ENCODE data around the gene STOX2. TPM values are rescaled to one million over a fixed set of nuclear protein-coding genes. Genes with fewer than 3 reads are reported as not detected.

Gene STOX2, protein sequence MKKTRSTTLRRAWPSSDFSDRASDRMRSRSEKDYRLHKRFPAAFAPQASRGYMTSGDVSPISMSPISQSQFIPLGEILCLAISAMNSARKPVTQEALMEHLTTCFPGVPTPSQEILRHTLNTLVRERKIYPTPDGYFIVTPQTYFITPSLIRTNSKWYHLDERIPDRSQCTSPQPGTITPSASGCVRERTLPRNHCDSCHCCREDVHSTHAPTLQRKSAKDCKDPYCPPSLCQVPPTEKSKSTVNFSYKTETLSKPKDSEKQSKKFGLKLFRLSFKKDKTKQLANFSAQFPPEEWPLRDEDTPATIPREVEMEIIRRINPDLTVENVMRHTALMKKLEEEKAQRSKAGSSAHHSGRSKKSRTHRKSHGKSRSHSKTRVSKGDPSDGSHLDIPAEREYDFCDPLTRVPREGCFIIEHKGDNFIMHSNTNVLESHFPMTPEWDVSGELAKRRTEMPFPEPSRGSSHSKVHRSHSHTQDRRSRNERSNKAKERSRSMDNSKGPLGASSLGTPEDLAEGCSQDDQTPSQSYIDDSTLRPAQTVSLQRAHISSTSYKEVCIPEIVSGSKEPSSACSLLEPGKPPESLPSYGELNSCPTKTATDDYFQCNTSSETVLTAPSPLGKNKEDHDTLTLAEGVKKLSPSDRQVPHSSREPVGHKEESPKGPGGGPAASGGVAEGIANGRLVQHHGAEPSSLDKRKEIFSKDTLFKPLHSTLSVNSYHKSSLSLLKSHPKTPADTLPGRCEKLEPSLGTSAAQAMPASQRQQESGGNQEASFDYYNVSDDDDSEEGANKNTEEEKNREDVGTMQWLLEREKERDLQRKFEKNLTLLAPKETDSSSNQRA (N-terminal part only)
- total RNA-seq: 4.4 and 5.5 TPM in 2 replicates

DNA sequence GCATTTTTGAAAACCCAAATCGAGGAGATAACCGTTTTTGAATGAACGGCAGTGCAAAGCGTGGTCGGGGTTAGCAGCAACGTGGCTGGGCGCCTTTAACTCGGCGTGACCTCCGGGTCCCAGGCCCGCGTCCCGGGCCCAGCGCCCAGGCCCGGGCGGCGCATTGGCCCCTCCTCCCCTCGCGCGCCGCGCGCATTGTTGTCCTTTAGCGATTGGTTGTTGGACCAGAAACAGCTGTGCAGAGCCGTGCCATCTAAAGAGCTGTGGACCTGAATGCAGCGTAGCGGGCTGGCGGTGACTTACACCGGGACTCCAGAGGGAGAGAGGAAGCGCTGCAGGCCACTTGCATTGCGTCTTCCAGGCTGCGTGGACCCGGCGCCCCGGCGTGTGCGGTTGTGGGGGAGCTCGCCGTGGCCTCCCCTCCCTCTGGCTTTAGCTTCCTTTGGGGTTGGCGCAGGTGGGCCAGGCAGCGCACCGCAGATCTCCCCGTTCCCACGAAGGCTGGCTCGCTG is at the start of gene STOX2:
Gene STOX2 (plus strand): TSS at position 227 of the 512 bp plus-strand sequence. CDS start 1,484 bp downstream, outside the sequence.
- DNase-seq (ENCODE audit: low read depth): peak; percentile 19
- TF ChIP-seq, protein P1, sequence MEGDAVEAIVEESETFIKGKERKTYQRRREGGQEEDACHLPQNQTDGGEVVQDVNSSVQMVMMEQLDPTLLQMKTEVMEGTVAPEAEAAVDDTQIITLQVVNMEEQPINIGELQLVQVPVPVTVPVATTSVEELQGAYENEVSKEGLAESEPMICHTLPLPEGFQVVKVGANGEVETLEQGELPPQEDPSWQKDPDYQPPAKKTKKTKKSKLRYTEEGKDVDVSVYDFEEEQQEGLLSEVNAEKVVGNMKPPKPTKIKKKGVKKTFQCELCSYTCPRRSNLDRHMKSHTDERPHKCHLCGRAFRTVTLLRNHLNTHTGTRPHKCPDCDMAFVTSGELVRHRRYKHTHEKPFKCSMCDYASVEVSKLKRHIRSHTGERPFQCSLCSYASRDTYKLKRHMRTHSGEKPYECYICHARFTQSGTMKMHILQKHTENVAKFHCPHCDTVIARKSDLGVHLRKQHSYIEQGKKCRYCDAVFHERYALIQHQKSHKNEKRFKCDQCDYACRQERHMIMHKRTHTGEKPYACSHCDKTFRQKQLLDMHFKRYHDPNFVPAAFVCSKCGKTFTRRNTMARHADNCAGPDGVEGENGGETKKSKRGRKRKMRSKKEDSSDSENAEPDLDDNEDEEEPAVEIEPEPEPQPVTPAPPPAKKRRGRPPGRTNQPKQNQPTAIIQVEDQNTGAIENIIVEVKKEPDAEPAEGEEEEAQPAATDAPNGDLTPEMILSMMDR (IDR thresholded peaks at IDR 0.05; ENCODE audit: insufficient read depth, low read length, poor library complexity, severe bottlenecking): no peak
- H3K36me3 ChIP-seq (ENCODE audit: control insufficient read depth, insufficient read depth, low read length): no peaks in the 10 kb centered on the region
- H3K27me3 ChIP-seq (ENCODE audit: control insufficient read depth, insufficient read depth, low read length): peaks cover 25% of the 10 kb centered on the region
- peak within 1 kb of the TSS; percentile 59 for H3K4me3 ChIP-seq (ENCODE audit: low read depth, low read length)

DNA sequence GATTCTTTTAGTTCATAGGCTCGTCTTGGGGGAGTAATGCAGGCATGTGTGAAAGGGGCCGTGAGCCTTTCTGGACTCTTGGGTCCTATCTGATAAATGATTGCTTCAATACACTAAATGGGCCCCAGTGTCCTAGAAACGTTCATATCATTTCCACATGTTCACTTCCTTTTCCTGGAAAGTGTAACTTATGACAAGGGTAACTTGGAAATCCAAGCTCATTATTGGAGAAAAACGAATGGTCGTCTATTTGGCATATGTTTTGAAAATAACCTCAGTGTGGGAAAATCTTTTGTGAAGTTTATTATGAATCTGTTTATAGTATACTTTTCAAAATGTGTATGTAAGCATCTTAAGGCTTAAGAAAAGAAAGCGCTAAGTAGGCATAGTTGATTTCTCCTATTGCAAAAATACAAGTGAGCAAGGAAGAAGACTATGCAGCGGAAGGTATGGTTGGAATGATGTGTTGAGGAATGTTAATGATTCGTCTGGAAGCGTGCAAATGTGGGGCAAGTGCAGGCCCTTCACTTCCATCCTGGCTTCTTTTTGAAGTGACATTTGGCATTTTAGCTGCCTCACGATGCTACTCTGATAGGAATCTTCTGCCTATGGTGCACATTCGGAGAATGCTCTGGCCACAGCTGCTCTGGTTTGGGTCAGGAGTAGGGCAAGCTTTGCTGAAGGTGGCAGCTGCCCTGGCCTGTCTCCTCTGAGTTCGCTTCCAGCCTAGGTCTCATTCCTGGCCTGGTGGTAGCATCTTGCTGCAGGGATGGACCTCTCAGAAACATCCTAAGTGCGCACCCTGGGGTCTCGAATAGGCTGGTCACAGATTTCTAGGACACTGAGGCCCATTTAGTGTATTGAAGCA is 49.5 kb upstream of the STOX2 start:
- TF ChIP-seq, protein P1 (IDR thresholded peaks at IDR 0.05; ENCODE audit: insufficient read depth, low read length, poor library complexity, severe bottlenecking): no peak
- Histone ChIP-seq H3K27me3 (ENCODE audit: control insufficient read depth, insufficient read depth, low read length) (no peaks in the 10 kb centered on the region), H3K4me3 (ENCODE audit: low read depth, low read length) (no peak overlapping the region)

DNA sequence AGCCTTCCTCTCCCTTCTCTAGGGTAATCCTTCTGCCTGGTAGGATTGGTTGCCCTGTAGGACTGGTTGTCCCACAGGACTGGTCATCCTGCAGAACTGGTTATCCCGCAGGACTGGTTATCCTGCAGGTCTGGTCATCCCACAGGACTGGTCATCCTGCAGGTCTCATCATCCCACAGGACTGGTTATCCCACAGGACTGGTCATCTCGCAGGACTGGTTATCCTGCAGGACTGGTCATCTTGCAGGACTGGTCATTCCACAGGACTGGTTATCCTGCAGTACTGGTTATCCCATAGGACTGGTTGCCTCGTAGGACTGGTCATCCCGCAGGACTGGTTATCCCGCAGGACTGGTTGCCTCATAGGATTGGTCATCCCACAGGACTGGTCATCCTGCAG is 48.1 kb upstream of the STOX2 start:
- Histone ChIP-seq H3K27me3 (ENCODE audit: control insufficient read depth, insufficient read depth, low read length) (no peaks in the 10 kb centered on the region), H3K36me3 (ENCODE audit: control insufficient read depth, insufficient read depth, low read length) (no peaks in the 10 kb centered on the region), H3K4me3 (ENCODE audit: low read depth, low read length) (no peak overlapping the region)
- no peak for DNase-seq (ENCODE audit: low read depth)
- TF ChIP-seq, protein P1 (IDR thresholded peaks at IDR 0.05; ENCODE audit: insufficient read depth, low read length, poor library complexity, severe bottlenecking): no peak

More for the DNA sequence above, 49.5 kb upstream of the STOX2 start:
- no peak for DNase-seq (ENCODE audit: low read depth)
- H3K36me3 ChIP-seq (ENCODE audit: control insufficient read depth, insufficient read depth, low read length): no peaks in the 10 kb centered on the region

DNA sequence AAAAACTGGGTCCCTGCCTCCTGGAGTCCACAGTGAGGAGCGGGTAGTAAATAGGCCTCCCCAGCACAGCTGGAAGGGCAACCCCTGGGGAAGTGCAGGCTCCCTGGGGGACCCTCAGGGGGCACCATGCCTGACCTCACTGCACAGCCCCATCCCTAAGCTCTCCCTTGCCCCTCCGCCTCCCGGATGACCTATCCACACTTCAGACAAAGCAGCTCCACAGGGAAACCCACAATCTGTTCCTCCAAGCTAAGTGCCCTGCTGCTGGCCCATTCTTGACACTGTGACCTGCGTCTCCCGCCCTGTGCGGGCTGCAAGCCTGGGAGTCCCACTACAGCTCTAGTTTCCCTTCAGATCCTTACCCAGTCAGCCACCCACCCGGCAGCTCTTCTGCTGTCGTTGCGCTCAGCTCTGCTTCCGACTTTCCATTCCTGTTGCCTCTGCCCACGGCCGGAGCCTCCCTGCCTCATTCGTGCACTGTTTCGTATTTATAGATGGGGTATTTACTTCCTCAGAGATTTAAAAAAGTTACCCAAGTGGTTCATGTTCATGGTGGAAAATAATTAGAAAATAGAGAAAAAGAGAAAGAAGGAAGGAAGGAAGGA is 47.0 kb upstream of the STOX2 start:
- no peaks in the 10 kb centered on the region for H3K36me3 ChIP-seq (ENCODE audit: control insufficient read depth, insufficient read depth, low read length)
- no peak for DNase-seq (ENCODE audit: low read depth)
- H3K27me3 ChIP-seq (ENCODE audit: control insufficient read depth, insufficient read depth, low read length): no peaks in the 10 kb centered on the region
- no peak overlapping the region for H3K4me3 ChIP-seq (ENCODE audit: low read depth, low read length)
- TF ChIP-seq, protein P1 (IDR thresholded peaks at IDR 0.05; ENCODE audit: insufficient read depth, low read length, poor library complexity, severe bottlenecking): no peak

DNA sequence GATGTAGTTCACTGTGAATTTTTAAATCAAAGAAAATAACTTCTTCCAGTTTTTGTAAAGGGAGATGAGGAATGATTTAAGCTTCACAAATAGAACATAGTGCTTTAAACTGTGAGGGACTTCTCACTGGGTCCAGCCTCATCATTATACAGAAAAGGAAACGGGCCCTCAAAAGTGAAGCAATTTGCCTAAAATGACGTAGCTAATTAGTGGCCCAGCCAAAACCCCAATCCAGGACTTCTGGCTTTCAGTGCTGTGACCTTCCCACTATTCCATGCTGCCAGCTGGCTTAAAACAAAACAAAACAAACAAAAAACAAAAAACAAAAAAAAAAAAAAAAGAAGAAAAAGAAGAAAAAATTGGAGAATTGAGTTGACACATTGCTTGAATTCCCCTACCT is 45.0 kb upstream of the STOX2 start:
- DNase-seq (ENCODE audit: low read depth): no peak
- Histone ChIP-seq H3K4me3 (ENCODE audit: low read depth, low read length) (no peak overlapping the region), H3K36me3 (ENCODE audit: control insufficient read depth, insufficient read depth, low read length) (no peaks in the 10 kb centered on the region), H3K27me3 (ENCODE audit: control insufficient read depth, insufficient read depth, low read length) (no peaks in the 10 kb centered on the region)
- TF ChIP-seq, protein P1 (IDR thresholded peaks at IDR 0.05; ENCODE audit: insufficient read depth, low read length, poor library complexity, severe bottlenecking): no peak
